ENCODE results near the gene CCT8. TPM values are rescaled to one million over a fixed set of nuclear protein-coding genes. Genes with fewer than 3 reads are reported as not detected.

Gene CCT8
- total and polyA plus RNA-seq, 2 of the 4 experiments (the other 2 are of a cell fraction): 172 to 192 TPM

GRCh38 chr21:29074007-29074376 is 544 bp upstream of the CCT8 start:
- H3K36me3 ChIP-seq (ENCODE audit: control insufficient read depth, insufficient read depth, low read length): no peaks in the 10 kb centered on the region
- H4K91ac ChIP-seq (ENCODE audit: insufficient read depth, low read depth, low read length): peak overlapping the region; percentile 85
- peak overlapping the region; percentile 83 for H4K5ac ChIP-seq (ENCODE audit: low read depth, low read length)
- H3K4ac ChIP-seq (ENCODE audit: low read depth, low read length): peak overlapping the region; percentile 85
- no peak overlapping the region; the same call in 1 of the 2 replicates for H2AK5ac ChIP-seq (ENCODE audit: low read depth, low read length)
- DNase-seq (no peak), ATAC-seq (ENCODE audit: low read depth) (peak; percentile 16)
- 0% methylated on average over 1 of the region's 9 CpGs; no CpG with 5 or more reads in 1 of the 2 experiments for WGBS, 2 experiments (ENCODE audit: extremely low coverage in 2 of 2, insufficient read length in 1 of 2)
- peak overlapping the region; percentile 90 for H3K56ac ChIP-seq (ENCODE audit: extremely low read depth, insufficient read depth, low read length)
- H3K79me1 ChIP-seq (ENCODE audit: low read depth in 1 of 2, low read length in 2 of 2): peaks cover 0 to 21% of the 10 kb centered on the region in 2 experiments; a peak in 2 of 4 replicates
- peaks cover 9% of the 10 kb centered on the region for H3K9me1 ChIP-seq (ENCODE audit: insufficient read depth, low read length)
- H4K8ac ChIP-seq (ENCODE audit: low read depth in 2 of 2, low read length in 2 of 2): peak overlapping the region; percentile 81 to 98
- peak overlapping the region; percentile 25 for H2AK9ac ChIP-seq (replicated peaks; ENCODE audit: low read depth, low read length, poor library complexity)
- peak overlapping the region; percentile 39 for H3K18ac ChIP-seq (ENCODE audit: low read depth, low read length)
- peaks cover 9% of the 10 kb centered on the region for H3K4me1 ChIP-seq (ENCODE audit: control insufficient read depth, insufficient read depth, low read length)
- BruUV-seq (replicated peaks): no TSS peak
- in situ Hi-C loops (cut with MboI; ENCODE audit: low sequenced_read_pairs) (no loop called here), intact Hi-C loops (cut with micrococcal nuclease) (no loop called here), dilution Hi-C loops (cut with HindIII; ENCODE audit: low sequenced_read_pairs, unreplicated experiment) (no loop called here)
- no peaks in the 10 kb centered on the region for H3K9me3 ChIP-seq (ENCODE audit: control insufficient read depth, insufficient read depth, low read length)
- no peaks in the 10 kb centered on the region for H3K27me3 ChIP-seq (ENCODE audit: control insufficient read depth, insufficient read depth, low read length)
- H2BK20ac ChIP-seq (ENCODE audit: low read depth, low read length): peak overlapping the region; percentile 63
- CTCF ChIA-PET: interaction anchor here (0.6 kb wide), 2 partner anchors 113 to 243 kb away, joined by 4 read pairs; no protein-coding TSS in a partner anchor
- peaks cover 27% of the 10 kb centered on the region for H4K20me1 ChIP-seq (ENCODE audit: insufficient read depth, low read length)
- H3K4me3 ChIP-seq (ENCODE audit: insufficient read depth, low read depth, low read length): peak overlapping the region; percentile 52
- peak overlapping the region; percentile 62; the same call in 1 of the 3 replicates for H2BK15ac ChIP-seq (ENCODE audit: low read depth, low read length)
- peak overlapping the region; percentile 92 for H3K14ac ChIP-seq (replicated peaks; ENCODE audit: low read depth, low read length)
- peak overlapping the region; percentile 89 for H3K23ac ChIP-seq (ENCODE audit: low read depth, low read length)
- POLR2A ChIA-PET (ENCODE audit: unreplicated experiment): interaction anchor here (1.0 kb wide), 1 partner anchor 49 kb away, joined by 4 read pairs; the partner anchor contains the start of gene USP16
- TF ChIP-seq ELK1 (IDR thresholded peaks at IDR 0.05; ENCODE audit: borderline replicate concordance, low read depth, low read length): no peak
- no peak for TF ChIP-seq MXI1 (IDR thresholded peaks at IDR 0.05; ENCODE audit: borderline replicate concordance, low read depth, low read length)
- TF ChIP-seq SMC3 (IDR thresholded peaks at IDR 0.05; ENCODE audit: low read depth, low read length): no peak
- TF ChIP-seq, protein P1, sequence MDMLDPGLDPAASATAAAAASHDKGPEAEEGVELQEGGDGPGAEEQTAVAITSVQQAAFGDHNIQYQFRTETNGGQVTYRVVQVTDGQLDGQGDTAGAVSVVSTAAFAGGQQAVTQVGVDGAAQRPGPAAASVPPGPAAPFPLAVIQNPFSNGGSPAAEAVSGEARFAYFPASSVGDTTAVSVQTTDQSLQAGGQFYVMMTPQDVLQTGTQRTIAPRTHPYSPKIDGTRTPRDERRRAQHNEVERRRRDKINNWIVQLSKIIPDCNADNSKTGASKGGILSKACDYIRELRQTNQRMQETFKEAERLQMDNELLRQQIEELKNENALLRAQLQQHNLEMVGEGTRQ (IDR thresholded peaks at IDR 0.05; ENCODE audit: low read depth, low read length): no peak
- no peak for TF ChIP-seq MAZ (IDR thresholded peaks at IDR 0.05; ENCODE audit: borderline replicate concordance, low read depth, low read length)
- no peak for TF ChIP-seq CEBPB (IDR thresholded peaks at IDR 0.05; ENCODE audit: low read depth, low read length)
- peak overlapping the region; percentile 63 for H2BK120ac ChIP-seq (ENCODE audit: low read depth, low read length)
- H3K4me2 ChIP-seq (ENCODE audit: low read depth, low read length): peak overlapping the region; percentile 85
- peak overlapping the region; percentile 94 for H2AFZ ChIP-seq (replicated peaks; ENCODE audit: low read length, poor library complexity)
- peak overlapping the region; percentile 86 for H3K27ac ChIP-seq (ENCODE audit: insufficient read depth, low read length)
- peak overlapping the region; percentile 79 for H2BK5ac ChIP-seq (ENCODE audit: low read depth, low read length, poor library complexity, severe bottlenecking)
- H3K9ac ChIP-seq (ENCODE audit: low read depth, low read length): peak overlapping the region; percentile 86

Measured in IMR-90 (cell line).